Ovary (tissue), 9 donors: ENCODE results near the gene FAR2. TPM values are rescaled to one million over a fixed set of nuclear protein-coding genes. Genes with fewer than 3 reads are reported as not detected.
"Not testable (repeated sequence)": the region's sequence is repeated elsewhere in the genome, so short reads cannot be mapped to it uniquely, and the experiment has no call there.

ENCODE experiments used
- DNase-seq, 5 donors: peaks; one replicate each; pipeline ENCODE4 v3.0.0-alpha.2; 2019 to 2020
- H3K27ac ChIP-seq, 2 donors: fragments of 200-600 bp; one replicate each; pipeline versions ENCODE4 v1.5.1 to v1.8.0; 2019 to 2022
- H3K27me3 ChIP-seq: fragments of 200-600 bp; one replicate; pipeline ENCODE4 v1.8.0; 2022
- H3K36me3 ChIP-seq: fragments of 200-600 bp; sonication (generic); one replicate; pipeline ENCODE4 v1.5.1; 2019
- H3K4me1 ChIP-seq: one replicate; pipeline ENCODE4 v1.8.1; 2013; ENCODE audit warnings: mild to moderate bottlenecking, moderate library complexity; ENCODE audit not compliant: insufficient read depth
- H3K4me3 ChIP-seq: fragments of 200-600 bp; sonication (generic); one replicate; pipeline ENCODE4 v1.5.1; 2017
- H3K9me3 ChIP-seq, 2 donors: fragments of 200-600 bp in 1 of 2; sonication (generic) in 1 of 2; one replicate each; pipeline versions ENCODE4 v1.5.1 to v1.8.1; 2013 to 2019; ENCODE audit warnings: mild to moderate bottlenecking in 1 of 2, moderate library complexity in 1 of 2
- EP300 ChIP-seq: sonication (generic); formaldehyde crosslinking; IDR thresholded peaks from one replicate; pipeline ENCODE4 v1.6.1; 2017; ENCODE audit warnings: antibody characterized with exemption
- POLR2A ChIP-seq: fragments of 450-650 bp; IDR thresholded peaks from one replicate; pipeline ENCODE4 v1.6.1; 2017; ENCODE audit warnings: antibody characterized with exemption, mild to moderate bottlenecking, moderate library complexity
- WGBS, 3 donors: extraction: QIAGEN DNeasy Blood & Tissue Kit in 1 of 3; methylation state at CpG; one replicate each; pipeline versions ENCODE4 v1.1.5 to v1.1.7; 2013 to 2017; 5-methylcytosine and 5-hydroxymethylcytosine counted together
- intact Hi-C, 4 donors: fragments of 100-400 bp; cut with DNase I; formaldehyde crosslinking; loops; one replicate each; pipeline versions ENCODE4 v1.11.0 to v1.15.1; 2022 to 2023
- polyA plus RNA-seq, 2 donors: library from polyadenylated mRNA; stranded (reverse); fragments of 200-250 nt in 1 of 2; fragments of 350-450 nt in 1 of 2; fragmentation: Illumina TruSeq in 1 of 2; extraction: RNeasy Lipid Tissue Mini Kit (QIAGEN cat#74804) in 1 of 2; gene quantifications; one replicate each; pipeline ENCODE4 v1.2.3, GENCODE V29; 2013 to 2014
- total RNA-seq, 7 donors: library from RNA; depleted of rRNA in 2 of 7; stranded (reverse); fragments of >200 nt in 2 of 7; fragmentation: NEBNext Ultra II Directional in 3 of 7; extraction: Animal tissue kit (Norgen Biotek cat#: 25700) in 3 of 7; gene quantifications; one replicate each; pipeline versions ENCODE4 v1.1.0 to v1.2.4, GENCODE V29; 2016 to 2023
- TF ChIP-seq, protein P1 (sequence below), 3 donors: fragments of 450-650 bp in 2 of 3; fragments of 200-600 bp in 1 of 3; IDR thresholded peaks; one replicate each; pipeline versions ENCODE4 v1.5.1 to v1.8.0; 2016 to 2022; ENCODE audit warnings: antibody characterized with exemption in 3 of 3, mild to moderate bottlenecking in 1 of 3
- donor health status: DM: no; HTN: no; CAD: no; lungs with moderate emphysema.
- donor health status: DM: no; HTN: no; CAD: no.
- donor health status: Bipolar disorder and iron deficiency.
- donor health status: DM: yes; HTN: yes; CAD: no.
- donor health status: DM: no; HTN: no; CAD: no.
- donor health status: DM: yes; HTN: yes; CAD: no.

FAR2 gene
- total and polyA plus RNA-seq, 9 donors, result 0.41 to 5.3 (median 1.5) TPM

DNA sequence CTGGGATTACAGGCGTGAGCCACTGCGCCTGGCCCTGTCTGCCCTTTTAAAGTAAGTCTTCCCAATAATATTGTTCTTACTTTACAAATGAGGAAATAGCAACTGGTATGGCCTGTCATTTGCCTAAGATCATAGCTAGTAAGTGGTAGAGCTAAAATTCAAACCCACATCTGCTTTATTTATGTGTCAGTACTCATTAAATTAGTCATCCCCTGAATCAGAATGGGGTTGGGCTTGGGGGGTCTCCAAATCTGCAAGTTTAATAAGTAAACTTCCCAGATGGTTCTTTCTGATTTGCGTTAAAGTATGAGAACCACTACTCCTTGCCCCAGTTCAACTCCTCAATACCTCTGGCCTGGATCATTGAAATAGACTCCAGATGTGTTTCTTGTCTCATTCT is 96.2 kb downstream of the FAR2 start:
- intact Hi-C loops, result no loop called here
- H3K27ac ChIP-seq, result no peak overlapping the region
- no peaks in the 10 kb centered on the region for H3K9me3 ChIP-seq
- H3K4me3 ChIP-seq, result no peak overlapping the region
- 90 to 97% (median 94%) methylated on average over 3 of the region's 3 CpGs for WGBS, 3 donors
- no peaks in the 10 kb centered on the region for H3K4me1 ChIP-seq
- DNase-seq, result no peak
- no peaks in the 10 kb centered on the region for H3K36me3 ChIP-seq
- TF ChIP-seq, protein P1, sequence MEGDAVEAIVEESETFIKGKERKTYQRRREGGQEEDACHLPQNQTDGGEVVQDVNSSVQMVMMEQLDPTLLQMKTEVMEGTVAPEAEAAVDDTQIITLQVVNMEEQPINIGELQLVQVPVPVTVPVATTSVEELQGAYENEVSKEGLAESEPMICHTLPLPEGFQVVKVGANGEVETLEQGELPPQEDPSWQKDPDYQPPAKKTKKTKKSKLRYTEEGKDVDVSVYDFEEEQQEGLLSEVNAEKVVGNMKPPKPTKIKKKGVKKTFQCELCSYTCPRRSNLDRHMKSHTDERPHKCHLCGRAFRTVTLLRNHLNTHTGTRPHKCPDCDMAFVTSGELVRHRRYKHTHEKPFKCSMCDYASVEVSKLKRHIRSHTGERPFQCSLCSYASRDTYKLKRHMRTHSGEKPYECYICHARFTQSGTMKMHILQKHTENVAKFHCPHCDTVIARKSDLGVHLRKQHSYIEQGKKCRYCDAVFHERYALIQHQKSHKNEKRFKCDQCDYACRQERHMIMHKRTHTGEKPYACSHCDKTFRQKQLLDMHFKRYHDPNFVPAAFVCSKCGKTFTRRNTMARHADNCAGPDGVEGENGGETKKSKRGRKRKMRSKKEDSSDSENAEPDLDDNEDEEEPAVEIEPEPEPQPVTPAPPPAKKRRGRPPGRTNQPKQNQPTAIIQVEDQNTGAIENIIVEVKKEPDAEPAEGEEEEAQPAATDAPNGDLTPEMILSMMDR (IDR thresholded peaks at IDR 0.05), result no peak
- TF ChIP-seq POLR2A (no peak), EP300 (no peak)
- no peaks in the 10 kb centered on the region for H3K27me3 ChIP-seq

DNA sequence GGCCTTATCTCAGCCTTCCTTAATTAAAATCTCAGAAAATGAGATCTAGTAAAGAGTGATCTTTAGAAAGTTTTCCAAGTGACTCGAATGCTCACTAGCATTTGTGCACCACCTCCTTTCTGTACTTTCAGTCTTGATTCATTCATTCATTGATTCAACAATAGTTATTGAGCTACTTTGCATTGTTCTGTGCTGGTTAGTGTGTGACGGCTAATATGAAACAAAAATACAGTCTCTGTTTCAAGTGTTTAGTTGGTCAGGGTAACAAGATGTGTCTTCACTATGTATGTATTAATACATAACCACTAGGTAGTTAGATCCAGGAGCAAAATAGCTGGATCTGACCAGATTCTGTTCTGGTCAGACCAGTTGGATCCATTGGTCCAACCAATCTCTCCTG is 100.9 kb downstream of the FAR2 start:
- Histone ChIP-seq H3K4me1 (no peaks in the 10 kb centered on the region), H3K27me3 (no peaks in the 10 kb centered on the region), H3K4me3 (no peak overlapping the region), H3K27ac (no peak overlapping the region), H3K9me3 (no peaks in the 10 kb centered on the region), H3K36me3 (no peaks in the 10 kb centered on the region)
- no peak for TF ChIP-seq POLR2A
- no peak for DNase-seq
- 89 to 95% (median 90%) methylated on average over 2 of the region's 2 CpGs for WGBS, 3 donors
- intact Hi-C loops, result no loop called here

- H3K36me3 ChIP-seq, result no peaks in the 10 kb centered on the region
- no peak overlapping the region for H3K4me3 ChIP-seq
- 89 to 96% (median 95%) methylated on average over 2 of the region's 2 CpGs for WGBS, 3 donors
- intact Hi-C loops, result no loop called here
- DNase-seq, result no peak
- H3K27me3 ChIP-seq, result no peaks in the 10 kb centered on the region
- H3K9me3 ChIP-seq, result no peaks in the 10 kb centered on the region
- no peaks in the 10 kb centered on the region for H3K4me1 ChIP-seq
- TF ChIP-seq, protein P1 (IDR thresholded peaks at IDR 0.05), result no peak
- TF ChIP-seq POLR2A, result no peak
- TF ChIP-seq EP300, result no peak
- no peak overlapping the region for H3K27ac ChIP-seq
Observed at GRCh38 chr12:29253906-29254625, 105.0 kb downstream of the FAR2 start.

- TF ChIP-seq EP300 (no peak), POLR2A (no peak)
- TF ChIP-seq, protein P1 (IDR thresholded peaks at IDR 0.05), result no peak
- Histone ChIP-seq H3K36me3 (no peaks in the 10 kb centered on the region), H3K27ac (no peak overlapping the region), H3K4me1 (no peaks in the 10 kb centered on the region), H3K9me3 (no peaks in the 10 kb centered on the region), H3K4me3 (no peak overlapping the region), H3K27me3 (no peaks in the 10 kb centered on the region)
- DNase-seq, result no peak
- intact Hi-C loops, result no loop called here
Observed at GRCh38 chr12:29255042-29255441, 106.0 kb downstream of the FAR2 start.

GRCh38 chr12:29256598-29256997 is 107.5 kb downstream of the FAR2 start:
- TF ChIP-seq, protein P1 (IDR thresholded peaks at IDR 0.05), result no peak
- TF ChIP-seq POLR2A (no peak), EP300 (no peak)
- H3K4me1 ChIP-seq, result no peaks in the 10 kb centered on the region
- DNase-seq, result no peak
- 95 to 97% (median 97%) methylated on average over 18 to 21 of the region's 21 CpGs for WGBS, 3 donors
- H3K4me3 ChIP-seq, result no peak overlapping the region
- intact Hi-C loops, result no loop called here
- no peak overlapping the region for H3K27ac ChIP-seq
- H3K36me3 ChIP-seq, result no peaks in the 10 kb centered on the region
- no peaks in the 10 kb centered on the region for H3K27me3 ChIP-seq
- no peaks in the 10 kb centered on the region for H3K9me3 ChIP-seq

DNA sequence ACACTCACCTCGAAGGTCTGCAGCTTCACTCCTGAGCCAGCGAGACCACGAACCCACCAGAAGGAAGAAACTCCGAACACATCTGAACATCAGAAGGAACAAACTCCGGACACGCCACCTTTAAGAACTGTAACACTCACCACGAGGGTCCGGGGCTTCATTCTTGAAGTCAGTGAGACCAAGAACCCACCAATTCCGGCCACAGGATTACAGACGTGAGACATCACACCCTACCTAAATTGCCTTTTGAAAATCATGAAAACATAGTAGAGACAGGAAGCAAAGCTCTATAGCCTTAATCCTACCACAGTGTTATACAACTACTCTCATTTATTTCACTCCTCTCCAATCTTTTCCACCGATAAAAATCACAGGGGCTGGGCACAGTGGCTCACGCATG is 108.6 kb downstream of the FAR2 start:
- DNase-seq, H3K27ac ChIP-seq, intact Hi-C loops, H3K36me3 ChIP-seq, H3K4me3 ChIP-seq, H3K4me1 ChIP-seq, H3K9me3 ChIP-seq, H3K27me3 ChIP-seq: not testable (repeated sequence)
- 89 to 95% (median 93%) methylated on average over 12 of the region's 12 CpGs for WGBS, 3 donors
